ENCODE measurements around the gene B3GNT2.
"Not testable (repeated sequence)": the region's sequence is repeated elsewhere in the genome, so short reads cannot be mapped to it uniquely, and the experiment has no call there.

B3GNT2 gene

DNA sequence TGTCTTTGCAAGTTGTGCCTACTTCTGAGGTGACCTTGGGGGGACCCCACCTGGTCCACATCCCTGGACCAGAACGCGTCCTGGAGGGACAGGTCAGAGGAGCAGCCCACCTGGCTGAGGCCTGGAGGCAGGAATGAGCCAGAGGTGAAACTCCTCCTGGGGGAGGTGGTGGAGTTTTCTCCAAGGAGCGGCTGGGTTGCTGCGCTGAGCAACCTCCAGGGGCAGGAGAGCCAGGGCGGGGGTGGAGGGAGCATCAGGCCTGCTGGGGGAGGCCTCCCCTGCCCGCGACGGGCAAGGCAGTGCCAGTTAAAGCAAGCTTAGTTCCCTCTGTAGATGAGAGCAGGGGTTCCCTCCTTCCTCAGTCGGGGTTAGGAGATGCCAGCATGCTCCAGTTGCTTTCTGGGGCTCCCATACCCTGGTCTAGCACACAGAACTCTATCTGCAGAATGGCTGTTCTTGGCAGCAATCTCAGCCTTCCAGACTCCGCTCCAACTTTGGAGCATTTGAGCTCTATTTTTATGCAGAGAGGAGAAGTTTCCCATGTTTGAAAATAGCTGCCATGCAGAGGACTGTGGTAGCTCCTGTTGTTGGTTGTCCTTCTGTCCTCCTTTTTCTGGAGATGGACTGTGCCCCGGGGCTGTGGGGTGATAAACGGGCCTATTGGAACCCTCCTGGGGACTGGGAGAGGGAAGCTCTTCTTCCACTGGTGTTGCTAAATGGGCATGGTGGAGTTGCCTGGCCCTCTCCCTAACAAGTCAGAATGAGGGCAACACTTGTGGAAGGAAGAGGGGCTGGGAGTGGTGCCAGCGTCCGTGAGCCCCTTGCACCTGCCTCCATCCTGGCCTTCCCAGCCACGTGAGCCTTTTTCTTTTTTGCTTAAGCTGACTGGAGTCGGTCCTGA lies 39.1 kb downstream of the B3GNT2 start:
- DNase-seq (ENCODE audit: low read depth in 2 of 2) = no peak

DNA sequence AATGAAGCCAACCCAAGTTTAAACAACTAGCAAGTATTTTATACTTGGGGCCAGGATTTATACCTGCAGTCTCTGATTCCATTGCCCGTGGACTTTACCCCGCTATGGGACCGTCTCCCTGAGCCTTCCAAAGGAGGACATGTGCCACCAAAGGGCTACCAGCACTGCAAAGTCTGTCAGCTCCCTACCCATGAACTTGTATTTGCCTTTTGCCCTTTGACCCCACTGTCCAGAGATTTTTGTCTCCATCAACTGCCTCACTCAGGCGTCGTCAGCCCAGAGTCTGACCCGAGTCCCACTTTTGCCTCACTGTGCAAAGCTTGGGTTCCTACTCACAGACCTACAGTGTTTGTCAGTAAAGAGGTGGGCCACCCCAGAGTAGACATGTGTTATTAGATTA lies 40.6 kb downstream of the B3GNT2 start:
- DNase-seq (ENCODE audit: low read depth in 2 of 2) = no peak

DNA sequence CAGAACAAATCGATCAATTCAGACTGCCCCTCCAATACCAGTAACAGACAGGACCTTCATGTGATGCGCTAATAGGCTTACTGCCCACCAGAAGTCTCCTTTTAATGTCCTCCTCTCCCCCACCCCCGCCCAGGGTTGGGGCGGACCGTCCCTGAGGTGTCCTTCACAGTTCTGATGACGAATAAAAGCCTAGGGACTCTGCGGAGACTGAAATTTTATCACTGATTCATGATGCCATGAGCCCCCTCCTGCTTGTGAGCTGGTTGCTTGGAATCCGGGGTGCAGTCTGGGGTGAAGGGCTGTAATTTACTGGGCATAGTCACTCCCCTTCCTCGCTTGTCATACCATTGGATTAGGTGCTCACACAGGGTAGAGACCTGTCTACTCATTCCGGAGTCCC lies 42.3 kb downstream of the B3GNT2 start:
- DNase-seq (ENCODE audit: low read depth in 2 of 2) = no peak

DNA sequence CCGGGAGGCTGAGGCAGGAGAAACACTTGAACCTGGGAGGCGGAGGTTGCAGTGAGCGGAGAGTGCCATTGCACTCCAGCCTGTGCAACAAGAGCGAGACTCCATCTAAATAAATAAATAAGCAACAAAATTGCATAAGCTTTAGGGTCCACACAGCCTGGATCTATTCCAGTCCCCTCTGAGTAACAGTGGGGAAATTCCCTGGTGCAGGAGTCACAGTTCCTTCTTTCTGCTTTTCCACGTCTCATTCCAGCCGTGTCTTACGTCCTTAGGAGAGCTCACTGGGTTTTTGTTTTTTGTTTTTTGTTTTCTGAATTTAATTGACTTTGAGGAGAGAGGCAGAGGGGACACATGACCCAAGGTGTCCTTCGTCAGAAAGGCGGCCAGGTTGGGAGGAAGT lies 44.6 kb downstream of the B3GNT2 start:
- no peak for DNase-seq (ENCODE audit: low read depth in 2 of 2)

DNA sequence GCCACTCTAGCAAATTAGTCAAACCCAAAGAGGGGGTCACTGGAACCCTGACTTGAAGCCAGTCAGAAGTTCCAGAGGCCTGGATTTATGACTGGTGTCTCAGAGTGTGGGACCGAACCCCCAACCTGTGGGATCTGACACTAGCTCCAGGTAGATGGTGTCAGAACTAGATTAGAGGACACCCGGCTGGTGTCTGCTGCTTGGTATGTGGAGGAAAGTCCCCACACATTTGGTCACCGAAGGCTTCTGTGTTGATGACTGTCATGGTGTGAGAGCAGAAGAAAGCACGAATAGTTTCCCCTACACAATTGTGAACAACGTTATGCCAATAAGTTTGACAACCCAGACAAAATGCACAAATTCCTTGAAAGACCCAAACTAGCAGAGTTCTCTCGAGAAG lies 48.1 kb downstream of the B3GNT2 start:
- no peak for DNase-seq (ENCODE audit: low read depth in 2 of 2)

DNA sequence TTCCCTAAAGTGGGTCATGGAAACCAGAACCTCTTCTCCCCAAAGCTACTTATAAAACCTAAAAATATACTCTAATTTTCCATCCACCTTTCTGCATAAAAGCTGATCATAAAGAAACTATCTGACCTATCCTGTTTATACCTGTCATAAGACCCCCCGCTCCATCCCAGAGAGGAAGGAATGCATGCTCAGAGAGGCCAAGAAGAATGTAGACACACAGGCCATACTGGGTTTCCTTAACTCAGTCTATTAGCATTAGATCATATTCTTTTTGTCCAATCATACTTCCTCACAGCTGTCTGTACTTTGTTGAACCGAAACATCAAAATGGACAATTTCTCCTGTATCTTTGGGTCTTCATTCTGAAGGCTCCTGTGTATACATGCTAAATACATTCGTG lies 52.3 kb downstream of the B3GNT2 start:
- no peak for DNase-seq (ENCODE audit: low read depth in 2 of 2)

DNA sequence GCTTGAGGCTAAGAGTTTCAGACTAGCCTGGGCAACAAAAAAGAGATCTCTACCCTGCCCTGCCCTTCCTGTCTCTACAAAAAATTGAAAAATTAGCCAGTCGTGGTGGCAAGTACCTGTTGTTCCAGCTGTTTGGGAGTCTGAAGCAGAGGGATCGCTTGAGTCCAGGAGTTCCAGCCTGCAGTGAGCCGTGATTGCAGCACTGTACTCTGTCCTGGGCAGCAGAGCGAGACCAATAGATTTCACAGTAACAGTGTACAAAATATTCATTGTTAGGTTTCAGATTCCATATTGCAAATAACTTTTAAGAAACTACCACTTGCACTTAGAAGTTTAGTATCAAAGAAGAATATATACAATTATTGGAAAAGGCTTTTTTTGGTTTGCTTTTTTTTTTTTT lies 54.3 kb downstream of the B3GNT2 start:
- DNase-seq (ENCODE audit: low read depth in 2 of 2) = no peak

DNA sequence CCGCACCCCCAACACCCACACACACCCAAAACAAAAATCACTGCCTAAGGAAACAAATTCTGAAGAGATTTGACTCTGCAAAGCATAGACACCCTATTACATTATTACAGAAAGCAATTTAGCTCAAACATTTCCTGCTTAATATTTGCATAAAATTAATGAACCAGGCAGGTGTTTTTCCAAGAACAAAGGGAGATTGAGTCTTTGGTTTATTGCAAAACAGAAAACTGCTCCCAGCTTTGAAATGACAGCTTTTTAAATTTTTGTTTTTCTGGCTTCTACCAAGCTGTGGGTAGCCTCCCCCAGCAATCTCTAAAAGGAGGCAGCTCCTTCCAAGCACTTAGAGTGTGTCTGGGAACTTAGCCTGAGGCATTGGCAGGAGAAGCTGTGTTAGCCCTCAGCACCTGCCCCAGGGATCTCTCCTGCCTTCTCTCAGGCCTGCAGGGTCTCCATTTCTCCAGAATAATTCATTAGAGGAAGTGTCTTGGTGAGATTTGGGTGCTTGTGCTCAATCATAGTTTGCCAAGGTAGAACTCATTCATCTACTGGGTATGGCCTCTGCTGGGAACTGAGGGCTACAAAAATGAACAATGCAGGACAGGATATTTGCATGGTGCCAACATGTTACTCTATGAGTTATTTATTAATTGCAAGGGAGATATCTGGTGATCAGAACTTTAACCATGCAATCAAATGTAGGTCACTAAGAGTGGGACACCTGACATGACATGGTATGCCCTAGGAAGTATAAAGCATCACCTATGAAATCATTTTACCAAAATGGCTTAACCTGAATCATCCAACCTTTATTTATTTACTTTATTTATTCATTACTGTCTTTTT lies 58.7 kb downstream of the B3GNT2 start:
- no peak for DNase-seq (ENCODE audit: low read depth in 2 of 2)

DNA sequence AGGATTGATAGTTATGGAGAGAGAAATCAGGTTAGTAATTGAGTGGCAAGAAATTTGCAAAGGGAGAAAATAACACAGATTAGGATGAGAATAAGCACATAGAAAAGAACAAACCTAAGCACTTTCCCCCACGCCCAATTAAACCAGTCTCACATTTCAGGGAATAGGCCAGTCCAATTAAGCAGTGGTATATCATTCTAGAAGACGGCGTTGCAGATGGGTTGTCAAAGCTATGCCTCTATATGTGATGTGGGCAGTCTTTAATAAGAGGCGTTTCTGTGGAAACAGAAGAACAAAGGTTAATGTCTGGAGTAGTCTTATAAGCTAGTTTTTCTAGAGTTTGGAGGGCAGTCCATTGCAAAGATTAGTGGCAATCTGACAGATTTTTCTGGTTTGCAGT lies 61.6 kb downstream of the B3GNT2 start:
- no peak for DNase-seq (ENCODE audit: low read depth in 2 of 2)

DNA sequence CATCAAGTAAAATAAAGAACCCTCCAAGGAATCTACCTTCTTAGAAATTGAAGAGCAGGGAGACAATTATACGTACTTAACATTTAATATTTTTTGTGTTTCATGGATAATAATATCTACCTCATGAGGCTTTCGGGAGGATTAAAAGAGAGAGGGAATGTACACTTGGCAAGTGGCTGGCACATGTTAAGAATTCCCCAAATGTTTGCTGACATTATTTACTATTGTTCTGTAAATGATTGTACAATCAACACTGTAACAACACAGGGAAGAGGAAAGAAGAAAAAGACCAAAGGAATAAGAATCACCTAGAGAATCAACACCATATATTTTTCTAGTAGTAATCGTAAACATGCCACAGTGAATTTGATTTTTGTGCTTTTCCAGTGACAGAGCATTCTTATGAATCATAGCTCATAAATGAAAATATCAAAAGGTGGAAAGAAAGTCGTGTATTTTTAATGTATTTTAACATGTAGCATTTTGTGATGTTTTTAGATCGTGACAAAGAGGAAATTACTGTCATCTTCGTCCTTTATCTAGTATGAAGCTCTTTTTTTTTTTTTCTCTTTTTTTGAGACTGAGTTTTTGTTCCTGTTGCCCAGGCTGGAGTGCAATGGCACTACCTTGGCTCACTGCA lies 67.3 kb downstream of the B3GNT2 start:
- no peak for DNase-seq (ENCODE audit: low read depth in 2 of 2)

DNA sequence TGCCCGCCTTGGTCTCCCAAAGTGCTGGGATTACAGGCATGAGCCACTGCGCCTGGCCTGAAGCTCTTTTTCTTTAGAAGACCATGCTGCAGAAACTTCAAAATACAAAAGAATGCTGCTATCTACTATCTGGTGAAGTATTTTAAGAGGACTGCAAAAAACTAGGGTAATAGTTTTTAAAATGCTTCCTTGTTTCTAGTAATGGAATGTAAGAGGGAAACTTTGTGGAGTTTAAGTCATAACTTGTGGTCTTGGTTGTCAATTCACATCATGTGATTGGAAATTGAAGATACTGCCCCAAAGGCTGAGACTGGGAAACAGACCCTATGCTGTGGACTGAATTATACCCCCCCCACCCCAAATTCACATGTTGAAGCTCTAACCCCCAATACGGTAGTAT lies 68.3 kb downstream of the B3GNT2 start:
- DNase-seq (ENCODE audit: low read depth in 2 of 2) = no peak

DNA sequence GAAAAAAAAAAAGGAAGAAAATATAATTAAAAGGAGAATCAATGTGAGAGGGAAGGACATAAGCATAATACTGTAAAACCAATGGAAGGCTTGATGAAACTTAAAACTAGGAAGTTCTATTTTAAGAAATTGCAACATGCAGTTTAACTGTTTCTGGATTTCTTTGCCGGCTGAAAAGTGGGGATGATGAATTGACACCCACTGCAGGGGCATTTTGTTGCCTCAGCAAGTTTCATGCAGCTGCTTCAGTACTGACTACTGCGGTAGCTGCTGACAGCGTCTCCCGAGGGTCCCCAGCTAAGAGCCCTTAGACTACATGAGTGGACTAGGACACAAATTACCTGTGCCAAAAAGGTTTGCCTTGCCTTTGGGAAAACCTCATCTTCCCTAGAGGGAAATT lies 69.2 kb downstream of the B3GNT2 start:
- DNase-seq (ENCODE audit: low read depth in 2 of 2) = no peak

DNA sequence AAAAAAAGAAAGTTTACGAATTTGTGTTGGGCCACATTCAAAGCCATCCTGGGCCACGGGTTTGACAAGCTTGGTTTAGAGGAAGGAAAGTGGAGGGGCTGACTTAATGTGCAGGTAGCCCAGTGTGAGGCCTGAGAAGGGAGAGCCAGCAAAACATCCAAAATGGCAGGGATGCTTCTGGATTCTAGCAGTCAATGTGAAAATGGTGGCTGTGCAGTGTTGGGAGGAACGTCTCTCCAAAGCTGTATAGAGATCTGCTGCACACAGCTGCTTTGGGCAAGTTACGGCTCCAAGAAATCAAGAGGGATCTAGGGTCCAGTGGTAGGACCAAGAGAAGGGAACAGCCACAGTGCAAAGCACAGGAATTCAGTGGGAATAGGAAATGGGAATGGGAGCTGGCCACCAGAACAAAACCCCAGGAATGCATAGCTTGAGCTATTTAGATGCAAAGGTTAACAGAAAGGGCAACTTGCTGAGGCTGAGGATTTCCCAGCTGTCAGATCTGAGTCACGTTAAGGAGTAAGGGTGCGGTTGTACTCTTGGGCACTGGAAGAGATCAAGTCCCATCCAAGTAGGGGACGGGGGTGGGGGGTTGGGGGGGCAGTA lies 70.6 kb downstream of the B3GNT2 start:
- DNase-seq (ENCODE audit: low read depth in 2 of 2) = no peak

DNA sequence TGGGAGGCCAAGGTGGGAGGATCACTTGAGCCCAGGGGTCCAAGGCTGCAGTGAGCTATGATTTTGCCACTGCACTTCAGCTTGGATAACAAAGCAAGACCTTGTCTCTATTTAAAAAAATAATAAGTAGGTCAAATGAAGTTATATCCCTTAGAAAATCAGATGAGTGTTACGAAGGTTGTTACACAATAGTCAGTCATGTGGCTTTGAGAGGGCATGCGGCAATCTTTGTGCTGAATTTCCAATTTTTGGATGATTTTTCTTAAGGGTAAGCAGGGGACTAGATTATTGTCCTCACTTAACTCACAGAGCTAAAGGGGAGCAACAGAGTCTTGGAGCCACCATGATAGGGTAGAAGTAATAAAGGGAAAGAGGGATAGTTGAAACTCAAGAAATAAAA lies 71.8 kb downstream of the B3GNT2 start:
- no peak for DNase-seq (ENCODE audit: low read depth in 2 of 2)

DNA sequence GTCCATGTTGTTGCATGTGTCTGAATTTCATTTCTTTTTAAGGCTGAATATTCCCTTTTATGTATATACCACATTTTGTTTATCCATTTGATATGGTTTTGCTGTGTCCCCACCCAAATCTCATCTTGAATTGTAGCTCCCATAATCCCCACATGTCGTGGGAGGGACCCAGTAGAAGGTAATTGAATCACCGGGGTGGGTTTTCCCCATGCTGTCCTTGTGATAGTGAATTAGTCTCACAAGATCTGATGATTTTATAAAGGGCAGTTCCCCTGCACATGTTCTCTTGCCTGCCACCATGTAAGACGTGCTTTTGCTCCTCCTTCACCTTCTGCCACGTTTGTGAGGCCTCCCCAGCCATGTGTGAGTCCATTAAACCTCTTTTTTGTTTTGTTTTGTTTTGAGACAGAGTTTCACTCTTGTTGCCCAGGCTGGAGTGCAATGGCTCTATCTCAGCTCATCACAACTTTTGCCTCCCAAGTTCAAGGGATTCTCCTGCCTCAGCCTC lies 72.8 kb downstream of the B3GNT2 start:
- DNase-seq (ENCODE audit: low read depth in 2 of 2) = not testable (repeated sequence)

DNA sequence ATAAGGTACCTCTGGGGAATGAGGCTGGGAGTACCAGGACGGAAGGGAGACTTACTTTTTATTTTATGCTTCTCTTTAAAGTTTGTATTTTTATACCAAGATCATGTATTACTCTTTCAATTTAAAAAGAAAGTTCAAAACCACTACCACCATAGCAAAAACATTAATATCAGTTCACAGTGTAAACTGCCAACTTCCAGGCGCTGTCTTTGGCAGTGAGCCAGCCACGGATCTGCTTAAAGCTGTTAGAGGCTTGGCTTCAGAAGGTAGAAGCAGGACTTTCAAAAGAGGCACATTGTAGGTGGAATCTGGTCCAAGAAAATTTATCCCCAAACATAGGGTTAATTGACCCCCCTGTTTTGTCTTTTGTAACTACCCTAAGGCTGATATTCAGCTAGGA lies 74.8 kb downstream of the B3GNT2 start:
- DNase-seq (ENCODE audit: low read depth in 2 of 2) = no peak

Data from stimulated activated CD4-positive, alpha-beta T cell treated with anti-CD3 and anti-CD28 coated beads, Interleukin-12 subunit alpha, Interleukin-12 subunit beta, amount 100 ng/mL, for 24 hours (primary cell).